Measurements from ENCODE around the gene EXD3. TPM values are rescaled to one million over a fixed set of nuclear protein-coding genes. Genes with fewer than 3 reads are reported as not detected.

Gene EXD3
- total and polyA plus RNA-seq, 9 of the 15 experiments (the other 6 are each of a cell fraction or from before 2014, with no cell fraction given) = 0.29 to 12.5 (median 3.9) TPM

DNA sequence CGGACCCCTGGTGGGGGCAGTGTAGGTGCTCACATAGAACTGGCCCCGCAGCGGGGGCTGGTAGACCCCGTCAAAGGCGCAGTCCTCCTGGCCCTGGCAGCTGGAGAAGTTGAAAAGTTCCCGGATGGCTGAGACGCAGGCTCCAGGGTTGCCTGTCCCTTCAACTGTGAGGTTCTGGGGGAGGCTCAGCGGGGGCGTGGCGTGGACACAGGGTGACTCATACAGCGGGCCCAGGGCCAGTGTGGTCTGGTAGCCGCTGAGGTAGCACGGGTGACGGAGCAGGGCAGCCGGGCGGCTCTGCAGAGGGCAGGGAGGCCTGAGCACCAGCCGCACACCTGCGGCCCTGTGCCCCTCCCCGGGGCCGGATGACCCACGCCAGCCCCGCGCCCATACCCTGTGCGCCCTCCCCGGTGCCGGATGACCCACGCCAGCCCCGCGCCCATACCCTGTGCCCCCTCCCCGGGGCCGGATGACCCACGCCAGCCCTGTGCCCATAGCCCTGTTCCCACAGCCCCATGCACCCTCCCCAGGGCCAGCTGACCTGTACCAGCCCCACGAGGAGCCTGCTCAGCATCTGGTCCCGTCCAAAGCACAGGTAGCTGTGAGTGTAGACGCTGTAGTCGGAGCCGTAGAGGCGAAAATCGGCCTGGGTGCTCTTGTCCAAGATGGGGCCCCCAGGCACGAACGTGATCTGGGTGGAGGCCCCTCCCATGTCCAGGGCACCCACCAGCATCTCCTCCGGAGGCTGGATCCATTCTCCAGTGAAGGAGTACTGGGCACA lies 13.2 kb upstream of the EXD3 start (continued):
- TF ChIP-seq, protein P1, sequence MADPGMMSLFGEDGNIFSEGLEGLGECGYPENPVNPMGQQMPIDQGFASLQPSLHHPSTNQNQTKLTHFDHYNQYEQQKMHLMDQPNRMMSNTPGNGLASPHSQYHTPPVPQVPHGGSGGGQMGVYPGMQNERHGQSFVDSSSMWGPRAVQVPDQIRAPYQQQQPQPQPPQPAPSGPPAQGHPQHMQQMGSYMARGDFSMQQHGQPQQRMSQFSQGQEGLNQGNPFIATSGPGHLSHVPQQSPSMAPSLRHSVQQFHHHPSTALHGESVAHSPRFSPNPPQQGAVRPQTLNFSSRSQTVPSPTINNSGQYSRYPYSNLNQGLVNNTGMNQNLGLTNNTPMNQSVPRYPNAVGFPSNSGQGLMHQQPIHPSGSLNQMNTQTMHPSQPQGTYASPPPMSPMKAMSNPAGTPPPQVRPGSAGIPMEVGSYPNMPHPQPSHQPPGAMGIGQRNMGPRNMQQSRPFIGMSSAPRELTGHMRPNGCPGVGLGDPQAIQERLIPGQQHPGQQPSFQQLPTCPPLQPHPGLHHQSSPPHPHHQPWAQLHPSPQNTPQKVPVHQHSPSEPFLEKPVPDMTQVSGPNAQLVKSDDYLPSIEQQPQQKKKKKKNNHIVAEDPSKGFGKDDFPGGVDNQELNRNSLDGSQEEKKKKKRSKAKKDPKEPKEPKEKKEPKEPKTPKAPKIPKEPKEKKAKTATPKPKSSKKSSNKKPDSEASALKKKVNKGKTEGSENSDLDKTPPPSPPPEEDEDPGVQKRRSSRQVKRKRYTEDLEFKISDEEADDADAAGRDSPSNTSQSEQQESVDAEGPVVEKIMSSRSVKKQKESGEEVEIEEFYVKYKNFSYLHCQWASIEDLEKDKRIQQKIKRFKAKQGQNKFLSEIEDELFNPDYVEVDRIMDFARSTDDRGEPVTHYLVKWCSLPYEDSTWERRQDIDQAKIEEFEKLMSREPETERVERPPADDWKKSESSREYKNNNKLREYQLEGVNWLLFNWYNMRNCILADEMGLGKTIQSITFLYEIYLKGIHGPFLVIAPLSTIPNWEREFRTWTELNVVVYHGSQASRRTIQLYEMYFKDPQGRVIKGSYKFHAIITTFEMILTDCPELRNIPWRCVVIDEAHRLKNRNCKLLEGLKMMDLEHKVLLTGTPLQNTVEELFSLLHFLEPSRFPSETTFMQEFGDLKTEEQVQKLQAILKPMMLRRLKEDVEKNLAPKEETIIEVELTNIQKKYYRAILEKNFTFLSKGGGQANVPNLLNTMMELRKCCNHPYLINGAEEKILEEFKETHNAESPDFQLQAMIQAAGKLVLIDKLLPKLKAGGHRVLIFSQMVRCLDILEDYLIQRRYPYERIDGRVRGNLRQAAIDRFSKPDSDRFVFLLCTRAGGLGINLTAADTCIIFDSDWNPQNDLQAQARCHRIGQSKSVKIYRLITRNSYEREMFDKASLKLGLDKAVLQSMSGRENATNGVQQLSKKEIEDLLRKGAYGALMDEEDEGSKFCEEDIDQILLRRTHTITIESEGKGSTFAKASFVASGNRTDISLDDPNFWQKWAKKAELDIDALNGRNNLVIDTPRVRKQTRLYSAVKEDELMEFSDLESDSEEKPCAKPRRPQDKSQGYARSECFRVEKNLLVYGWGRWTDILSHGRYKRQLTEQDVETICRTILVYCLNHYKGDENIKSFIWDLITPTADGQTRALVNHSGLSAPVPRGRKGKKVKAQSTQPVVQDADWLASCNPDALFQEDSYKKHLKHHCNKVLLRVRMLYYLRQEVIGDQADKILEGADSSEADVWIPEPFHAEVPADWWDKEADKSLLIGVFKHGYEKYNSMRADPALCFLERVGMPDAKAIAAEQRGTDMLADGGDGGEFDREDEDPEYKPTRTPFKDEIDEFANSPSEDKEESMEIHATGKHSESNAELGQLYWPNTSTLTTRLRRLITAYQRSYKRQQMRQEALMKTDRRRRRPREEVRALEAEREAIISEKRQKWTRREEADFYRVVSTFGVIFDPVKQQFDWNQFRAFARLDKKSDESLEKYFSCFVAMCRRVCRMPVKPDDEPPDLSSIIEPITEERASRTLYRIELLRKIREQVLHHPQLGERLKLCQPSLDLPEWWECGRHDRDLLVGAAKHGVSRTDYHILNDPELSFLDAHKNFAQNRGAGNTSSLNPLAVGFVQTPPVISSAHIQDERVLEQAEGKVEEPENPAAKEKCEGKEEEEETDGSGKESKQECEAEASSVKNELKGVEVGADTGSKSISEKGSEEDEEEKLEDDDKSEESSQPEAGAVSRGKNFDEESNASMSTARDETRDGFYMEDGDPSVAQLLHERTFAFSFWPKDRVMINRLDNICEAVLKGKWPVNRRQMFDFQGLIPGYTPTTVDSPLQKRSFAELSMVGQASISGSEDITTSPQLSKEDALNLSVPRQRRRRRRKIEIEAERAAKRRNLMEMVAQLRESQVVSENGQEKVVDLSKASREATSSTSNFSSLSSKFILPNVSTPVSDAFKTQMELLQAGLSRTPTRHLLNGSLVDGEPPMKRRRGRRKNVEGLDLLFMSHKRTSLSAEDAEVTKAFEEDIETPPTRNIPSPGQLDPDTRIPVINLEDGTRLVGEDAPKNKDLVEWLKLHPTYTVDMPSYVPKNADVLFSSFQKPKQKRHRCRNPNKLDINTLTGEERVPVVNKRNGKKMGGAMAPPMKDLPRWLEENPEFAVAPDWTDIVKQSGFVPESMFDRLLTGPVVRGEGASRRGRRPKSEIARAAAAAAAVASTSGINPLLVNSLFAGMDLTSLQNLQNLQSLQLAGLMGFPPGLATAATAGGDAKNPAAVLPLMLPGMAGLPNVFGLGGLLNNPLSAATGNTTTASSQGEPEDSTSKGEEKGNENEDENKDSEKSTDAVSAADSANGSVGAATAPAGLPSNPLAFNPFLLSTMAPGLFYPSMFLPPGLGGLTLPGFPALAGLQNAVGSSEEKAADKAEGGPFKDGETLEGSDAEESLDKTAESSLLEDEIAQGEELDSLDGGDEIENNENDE (IDR thresholded peaks at IDR 0.05; ENCODE audit: low read depth, low read length) = no peak
- TF ChIP-seq POLR3G (IDR thresholded peaks at IDR 0.05; ENCODE audit: extremely low read depth, insufficient read length, insufficient replicate concordance) = no peak
- no peak for TF ChIP-seq ATF1 (CRISPR knock-in tag; IDR thresholded peaks at IDR 0.05)
- TF ChIP-seq ATF1 (tag; IDR thresholded peaks at IDR 0.05) = peak; percentile 50
- no peak for TF ChIP-seq DNMT1 (IDR thresholded peaks at IDR 0.05)
- peak; percentile 99 for TF ChIP-seq EGR1 (conservative IDR thresholded peaks at IDR 0.05)
- TF ChIP-seq HDAC3 (IDR thresholded peaks at IDR 0.05; ENCODE audit: borderline replicate concordance, partially characterized antibody) = no peak
- TF ChIP-seq NEUROD1 (IDR thresholded peaks at IDR 0.05; ENCODE audit: borderline replicate concordance, low read depth, low read length, partially characterized antibody) = peak; percentile 38
- TF ChIP-seq EP400 (IDR thresholded peaks at IDR 0.05) = no peak
- TF ChIP-seq, protein P2, sequence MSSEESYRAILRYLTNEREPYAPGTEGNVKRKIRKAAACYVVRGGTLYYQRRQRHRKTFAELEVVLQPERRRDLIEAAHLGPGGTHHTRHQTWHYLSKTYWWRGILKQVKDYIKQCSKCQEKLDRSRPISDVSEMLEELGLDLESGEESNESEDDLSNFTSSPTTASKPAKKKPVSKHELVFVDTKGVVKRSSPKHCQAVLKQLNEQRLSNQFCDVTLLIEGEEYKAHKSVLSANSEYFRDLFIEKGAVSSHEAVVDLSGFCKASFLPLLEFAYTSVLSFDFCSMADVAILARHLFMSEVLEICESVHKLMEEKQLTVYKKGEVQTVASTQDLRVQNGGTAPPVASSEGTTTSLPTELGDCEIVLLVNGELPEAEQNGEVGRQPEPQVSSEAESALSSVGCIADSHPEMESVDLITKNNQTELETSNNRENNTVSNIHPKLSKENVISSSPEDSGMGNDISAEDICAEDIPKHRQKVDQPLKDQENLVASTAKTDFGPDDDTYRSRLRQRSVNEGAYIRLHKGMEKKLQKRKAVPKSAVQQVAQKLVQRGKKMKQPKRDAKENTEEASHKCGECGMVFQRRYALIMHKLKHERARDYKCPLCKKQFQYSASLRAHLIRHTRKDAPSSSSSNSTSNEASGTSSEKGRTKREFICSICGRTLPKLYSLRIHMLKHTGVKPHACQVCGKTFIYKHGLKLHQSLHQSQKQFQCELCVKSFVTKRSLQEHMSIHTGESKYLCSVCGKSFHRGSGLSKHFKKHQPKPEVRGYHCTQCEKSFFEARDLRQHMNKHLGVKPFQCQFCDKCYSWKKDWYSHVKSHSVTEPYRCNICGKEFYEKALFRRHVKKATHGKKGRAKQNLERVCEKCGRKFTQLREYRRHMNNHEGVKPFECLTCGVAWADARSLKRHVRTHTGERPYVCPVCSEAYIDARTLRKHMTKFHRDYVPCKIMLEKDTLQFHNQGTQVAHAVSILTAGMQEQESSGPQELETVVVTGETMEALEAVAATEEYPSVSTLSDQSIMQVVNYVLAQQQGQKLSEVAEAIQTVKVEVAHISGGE (CRISPR knock-in tag; IDR thresholded peaks at IDR 0.05) = 0 out of 6 replicates have a peak, but pooled peaks of 1 of the 3 experiments have one; percentile 13
- TF ChIP-seq ZNF253 (CRISPR knock-in tag; conservative IDR thresholded peaks at IDR 0.05) = no peak
